Cortex of kidney (tissue), 1 donor: ENCODE data around the gene RAB1B.

Experiments used
- DNase-seq: peaks from one replicate; lab custom pipeline; 2025; lab: John Stamatoyannopoulos, UW

The RAB1B gene

DNA sequence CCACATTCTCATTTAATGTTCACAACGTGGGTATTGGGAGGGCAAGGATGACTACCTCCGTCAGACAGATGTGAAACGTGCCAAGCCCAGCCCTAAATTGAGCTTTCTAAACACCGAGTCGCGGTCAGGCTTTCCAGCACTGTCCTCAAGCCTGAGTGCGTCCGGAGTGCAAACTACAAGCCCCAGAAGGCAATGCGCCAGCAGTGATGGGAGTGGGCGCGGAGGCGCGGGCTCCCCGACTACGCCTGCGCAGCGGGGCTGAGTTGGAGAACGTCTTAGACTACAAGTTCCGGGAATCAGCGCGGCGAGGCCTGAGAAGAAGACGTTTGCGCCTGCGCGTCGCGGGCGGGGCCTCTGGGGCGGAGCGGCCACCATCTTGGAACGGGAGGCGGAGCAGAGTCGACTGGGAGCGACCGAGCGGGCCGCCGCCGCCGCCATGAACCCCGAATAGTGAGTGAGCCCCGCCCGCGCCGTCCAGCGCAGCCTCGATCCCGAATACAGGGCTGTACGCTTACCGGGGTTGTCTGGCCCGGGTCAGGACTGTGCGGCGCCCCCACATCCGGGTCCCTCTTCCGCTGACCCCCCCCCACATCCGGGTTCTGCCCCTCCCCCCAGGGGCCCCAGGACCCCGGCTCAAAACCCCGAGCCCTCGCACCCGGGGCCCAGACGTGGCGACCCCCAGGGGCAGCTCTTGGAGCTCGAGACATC lies at the start of gene RAB1B:
TSS of gene RAB1B (plus strand) at position 396 of the 708 bp plus-strand sequence. CDS start at position 437, 41 bp downstream.
- peak; percentile 99 for DNase-seq

DNA sequence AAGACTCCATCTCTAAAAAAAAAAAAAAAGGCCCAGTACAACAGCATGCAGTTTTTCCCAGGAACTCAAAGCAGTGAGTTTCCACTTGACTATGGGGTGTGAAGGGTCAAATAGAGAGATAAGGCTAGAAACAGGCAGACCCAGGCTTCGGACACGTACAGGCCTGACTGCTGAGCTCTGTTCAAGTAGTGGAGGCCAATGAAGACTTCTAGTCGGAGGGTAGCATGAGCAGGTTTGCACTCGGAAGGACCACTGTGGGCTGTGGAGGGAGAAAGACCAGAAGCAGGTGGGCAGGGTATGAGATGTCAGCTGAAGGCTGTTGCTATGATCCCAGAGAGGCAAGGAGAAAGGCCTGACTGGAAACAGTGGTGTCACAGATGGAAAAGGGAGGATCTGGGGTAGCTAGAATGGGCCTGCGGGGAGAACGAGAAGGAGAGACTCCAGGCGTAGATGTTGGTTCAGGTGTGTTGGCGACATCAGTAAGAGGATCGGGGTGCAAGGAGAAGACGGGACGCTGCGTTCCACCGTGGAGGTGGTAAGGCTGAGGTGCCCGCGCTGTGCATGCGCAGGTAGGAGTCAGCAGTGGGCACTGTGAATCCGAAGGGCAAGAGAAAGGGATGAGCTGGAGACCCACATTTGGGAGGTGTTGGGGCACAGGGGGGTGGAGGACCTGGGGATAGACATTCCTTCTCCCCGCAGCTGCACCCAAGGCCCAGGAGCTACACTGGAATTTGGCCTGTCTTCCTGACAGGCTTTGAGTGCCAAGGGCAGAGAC lies 49.4 kb upstream of the RAB1B start:
- DNase-seq, result no peak

DNA sequence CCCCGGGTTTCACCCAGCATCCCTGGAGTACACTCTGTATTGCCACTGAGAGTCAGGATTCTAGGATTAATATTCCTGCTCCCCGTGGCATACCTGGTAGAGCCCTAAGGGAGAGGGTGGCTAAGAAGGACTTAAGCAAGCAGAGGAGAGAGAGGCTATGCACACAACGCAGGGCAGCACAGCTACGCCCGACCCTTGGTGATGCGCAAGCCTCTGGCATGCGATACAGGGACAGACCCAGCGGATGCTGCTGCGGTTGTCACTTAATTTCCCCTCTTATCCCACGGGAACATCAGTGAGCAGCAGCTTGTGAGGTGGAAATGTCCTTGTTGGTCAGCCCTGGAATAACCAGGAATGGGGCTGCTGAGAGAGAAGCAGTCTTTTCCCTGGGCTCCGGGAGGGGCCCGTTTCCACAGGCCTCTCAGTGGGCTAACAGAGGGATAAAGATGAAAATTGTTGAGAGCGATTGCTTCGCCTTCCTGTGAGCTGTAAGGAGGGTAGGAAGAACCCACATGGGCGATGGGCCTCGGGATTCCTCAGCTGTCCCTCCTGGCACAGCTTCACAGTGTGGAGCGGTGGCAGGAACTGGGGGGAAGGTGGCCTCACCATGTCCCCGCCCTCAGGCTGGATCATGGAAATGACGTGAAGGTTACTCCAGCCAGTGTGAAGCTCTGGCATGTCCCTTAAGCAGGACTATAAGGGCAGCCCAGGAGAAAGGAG lies 48.4 kb upstream of the RAB1B start:
- no peak for DNase-seq

DNA sequence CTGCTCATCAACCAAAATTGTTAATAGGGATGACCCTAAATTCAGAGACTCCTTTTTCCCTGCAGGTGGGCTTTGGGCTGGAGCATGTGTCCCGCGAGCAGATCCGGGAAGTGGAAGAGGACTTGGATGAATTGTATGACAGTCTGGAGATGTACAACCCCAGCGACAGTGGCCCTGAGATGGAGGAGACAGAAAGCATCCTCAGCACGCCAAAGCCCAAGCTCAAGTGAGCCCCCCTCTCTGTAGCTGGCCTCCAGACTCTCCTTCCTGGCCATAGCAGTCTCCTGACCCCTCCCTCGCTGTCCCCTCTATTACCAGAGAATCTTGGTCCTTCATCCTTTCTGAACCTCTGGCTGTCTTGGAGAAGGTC lies 47.9 kb upstream of the RAB1B start:
- no peak for DNase-seq

DNA sequence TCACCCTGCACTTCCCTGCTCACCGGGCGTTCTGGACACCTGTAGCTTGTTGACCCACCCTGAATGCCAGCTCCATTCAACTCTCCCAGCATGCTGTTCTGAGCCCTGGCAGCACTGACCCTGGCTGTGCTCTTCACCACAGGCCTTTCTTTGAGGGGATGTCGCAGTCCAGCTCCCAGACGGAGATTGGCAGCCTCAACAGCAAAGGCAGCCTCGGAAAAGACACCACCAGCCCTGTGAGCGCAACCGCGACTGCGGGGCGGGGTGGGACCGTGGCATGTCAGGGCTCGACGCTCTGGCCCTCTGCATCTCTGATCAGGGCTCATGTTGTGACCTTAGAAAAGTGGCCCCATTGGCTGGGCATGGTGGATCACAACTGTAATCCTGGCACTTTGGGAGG lies 47.4 kb upstream of the RAB1B start:
- no peak for DNase-seq

DNA sequence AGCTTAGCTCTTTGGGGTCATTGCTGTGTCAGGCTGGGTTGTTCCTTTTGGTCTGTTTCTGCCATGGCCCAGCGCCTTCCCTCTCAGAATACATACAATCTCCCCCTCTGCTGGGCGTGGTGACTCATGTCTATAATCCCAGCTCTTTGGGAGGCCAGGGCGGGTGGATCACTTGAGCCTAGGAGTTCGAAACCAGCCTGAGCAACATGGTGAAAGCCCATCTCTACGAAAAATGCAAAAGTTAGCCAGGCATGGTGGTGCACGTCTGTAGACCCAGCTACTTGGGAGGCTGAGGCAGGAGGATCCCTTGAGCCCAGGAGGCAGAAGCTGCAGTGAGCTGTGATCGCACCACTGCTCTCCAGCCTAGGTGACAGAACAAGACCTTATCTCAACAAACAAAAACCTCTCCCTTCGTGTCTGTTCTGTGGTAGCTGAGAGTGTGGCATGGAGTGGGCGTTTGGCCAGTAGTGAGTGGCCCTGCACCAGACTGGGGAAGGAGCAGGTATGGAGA lies 46.7 kb upstream of the RAB1B start:
- no peak for DNase-seq

DNA sequence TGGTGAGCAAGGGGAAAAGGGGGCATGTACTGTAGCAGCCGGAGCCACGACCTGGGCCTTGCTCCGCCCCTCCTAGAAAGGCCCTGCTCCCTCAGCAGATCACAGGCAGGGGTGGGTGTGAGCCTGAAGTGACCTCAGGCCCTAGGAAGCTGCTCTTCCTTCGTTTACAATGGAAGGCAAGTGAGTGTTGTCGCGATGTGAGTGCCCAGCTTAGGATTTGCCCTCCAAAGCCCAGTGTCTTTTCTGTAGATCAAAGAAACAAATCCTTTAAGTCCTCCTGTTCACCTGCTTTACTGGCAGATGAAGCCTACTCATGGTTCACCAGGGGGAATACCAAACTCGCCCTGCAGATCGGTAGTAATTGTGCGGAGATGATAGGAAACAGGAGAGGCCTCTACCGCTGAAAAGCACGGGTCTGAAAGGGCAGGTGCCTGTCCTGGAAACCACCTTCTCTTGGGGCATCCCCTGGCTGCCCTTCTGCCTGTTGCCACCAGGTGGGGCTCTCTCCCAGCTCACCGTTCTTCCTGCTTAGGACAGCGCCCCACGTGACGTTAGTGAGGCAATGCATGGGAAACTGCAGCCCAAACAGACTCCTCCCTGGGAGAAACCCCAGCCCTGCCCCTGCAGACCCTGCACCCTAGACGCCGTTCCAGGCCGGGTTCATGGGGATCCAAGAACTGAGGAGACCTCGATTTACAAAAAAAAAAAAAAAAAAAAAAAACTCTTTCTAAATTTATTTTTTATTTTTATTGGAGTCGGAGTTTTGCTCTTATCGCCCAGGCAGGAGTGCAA lies 45.9 kb upstream of the RAB1B start:
- no peak for DNase-seq

DNA sequence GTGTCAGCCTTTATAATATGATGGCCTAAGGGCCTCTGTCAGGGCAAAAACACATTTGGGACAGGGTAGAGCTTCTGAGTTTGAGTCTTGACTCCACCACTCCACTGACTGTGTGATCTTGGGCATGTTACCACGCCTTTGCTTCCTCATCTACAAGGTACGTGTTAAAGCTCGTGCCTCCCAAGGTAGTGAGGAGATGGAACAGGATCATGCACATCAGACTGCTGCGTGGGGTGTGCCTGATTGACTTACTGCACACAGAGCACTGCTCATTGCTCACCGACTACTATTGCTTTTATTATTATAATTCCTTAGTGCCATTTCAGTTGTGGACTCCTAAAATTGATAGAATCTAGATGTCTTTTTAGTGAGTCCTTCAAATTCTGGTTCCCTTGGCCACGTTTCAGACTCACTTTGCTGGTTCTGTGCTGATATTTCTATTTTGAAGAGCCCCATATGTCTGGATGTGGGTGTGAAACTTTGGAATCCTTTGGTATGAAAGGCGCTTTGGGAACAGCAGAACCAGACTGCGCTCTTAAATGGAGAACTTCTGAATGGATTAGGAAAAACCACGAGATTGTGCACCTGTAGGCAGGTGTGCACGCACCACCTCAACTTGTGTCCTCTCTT lies 44.1 kb upstream of the RAB1B start:
- DNase-seq, result no peak

DNA sequence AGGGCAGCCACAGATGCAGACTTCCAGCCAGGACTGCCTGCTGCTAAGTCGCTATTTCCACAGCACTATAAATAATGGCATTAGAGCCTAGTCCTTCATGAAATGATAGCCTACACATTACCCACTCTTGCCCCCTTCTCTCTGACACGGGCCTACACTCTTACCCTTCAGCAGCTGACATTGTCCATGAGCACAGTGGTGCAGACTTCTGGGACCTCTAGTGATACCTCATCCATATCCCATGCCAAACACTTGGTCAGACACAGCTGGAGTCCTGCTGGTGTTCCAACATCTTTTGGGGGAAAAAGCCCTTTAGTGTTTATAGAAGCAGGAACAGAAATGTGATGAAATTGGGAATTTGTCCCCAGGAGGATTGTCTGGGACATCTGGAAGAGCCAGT lies 43.4 kb upstream of the RAB1B start:
- DNase-seq, result no peak

DNA sequence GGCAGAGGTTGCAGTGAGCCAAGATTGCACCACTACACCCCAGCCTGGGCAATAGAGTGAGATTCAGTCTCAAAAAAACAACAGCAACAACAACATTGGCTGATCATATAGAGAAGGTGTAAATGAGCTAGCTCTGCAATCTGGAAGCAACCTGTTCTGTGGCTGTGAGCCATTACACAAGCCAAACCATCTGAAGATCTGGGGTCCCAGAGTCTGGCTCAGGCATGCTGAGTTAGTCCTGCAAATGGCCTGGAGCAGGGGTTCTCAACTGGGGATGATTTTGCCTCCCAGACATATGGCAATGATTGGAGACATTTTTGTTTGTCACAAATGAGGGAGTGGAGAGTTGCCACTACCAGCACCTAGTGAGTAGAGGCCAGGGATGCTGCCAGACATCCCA lies 42.3 kb upstream of the RAB1B start:
- DNase-seq, result no peak

DNA sequence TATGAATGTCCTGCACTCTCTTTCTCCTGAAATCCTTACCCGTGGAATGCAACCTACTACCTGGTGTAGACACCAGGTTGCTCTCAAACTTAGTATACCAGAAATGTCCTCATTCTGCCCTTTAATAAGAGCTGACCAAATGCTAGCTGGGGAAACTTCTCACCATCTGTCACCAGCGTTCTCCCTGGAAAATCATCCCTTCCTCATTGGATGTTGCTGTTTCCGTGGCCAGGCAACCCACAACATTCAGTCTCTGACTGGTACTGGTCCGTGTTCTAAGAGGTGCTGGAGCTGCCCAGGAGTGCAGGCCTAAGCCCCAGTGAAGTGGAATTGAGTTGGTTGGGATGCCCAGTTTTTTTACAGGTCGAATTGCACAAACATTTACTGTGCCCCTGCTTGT lies 40.7 kb upstream of the RAB1B start:
- no peak for DNase-seq

DNA sequence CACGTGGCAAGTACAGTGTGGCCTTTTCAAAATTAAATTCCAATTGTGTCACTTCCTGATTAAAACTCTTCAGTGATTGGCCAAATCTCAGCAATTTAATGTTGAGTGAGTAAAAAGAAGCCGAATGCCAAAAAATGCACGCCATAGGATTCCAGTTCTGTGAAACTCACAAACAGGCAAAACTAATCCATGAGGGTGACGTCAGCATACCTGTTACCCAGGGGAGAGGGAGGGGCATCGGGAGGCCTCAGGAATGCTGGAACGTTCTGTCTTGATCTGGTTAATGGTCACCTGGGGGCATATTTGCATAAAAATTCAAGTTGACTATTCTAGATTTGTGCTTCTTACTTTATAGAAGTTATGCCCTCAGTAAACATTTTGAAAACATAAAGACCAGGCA lies 39.9 kb upstream of the RAB1B start:
- no peak for DNase-seq

DNA sequence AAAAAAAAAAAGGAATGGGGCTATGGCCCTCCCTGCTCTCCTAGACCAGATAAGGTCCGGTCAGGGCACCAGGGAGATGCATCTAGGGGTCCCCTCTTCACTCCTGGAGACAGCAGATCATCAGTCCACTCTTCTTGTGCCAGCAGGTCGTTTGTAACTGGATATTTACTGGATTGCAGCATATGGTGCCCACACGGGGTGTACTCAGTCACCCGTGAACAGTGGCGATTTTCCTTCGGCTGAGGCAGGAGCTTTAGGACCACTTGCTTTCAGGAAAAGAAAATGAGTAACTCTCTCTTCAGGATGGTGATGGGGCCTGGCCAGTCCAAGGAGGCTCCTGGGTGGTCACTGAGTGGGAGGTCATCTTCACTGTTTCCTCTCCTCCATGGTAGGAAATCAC lies 38.3 kb upstream of the RAB1B start:
- DNase-seq, result no peak

DNA sequence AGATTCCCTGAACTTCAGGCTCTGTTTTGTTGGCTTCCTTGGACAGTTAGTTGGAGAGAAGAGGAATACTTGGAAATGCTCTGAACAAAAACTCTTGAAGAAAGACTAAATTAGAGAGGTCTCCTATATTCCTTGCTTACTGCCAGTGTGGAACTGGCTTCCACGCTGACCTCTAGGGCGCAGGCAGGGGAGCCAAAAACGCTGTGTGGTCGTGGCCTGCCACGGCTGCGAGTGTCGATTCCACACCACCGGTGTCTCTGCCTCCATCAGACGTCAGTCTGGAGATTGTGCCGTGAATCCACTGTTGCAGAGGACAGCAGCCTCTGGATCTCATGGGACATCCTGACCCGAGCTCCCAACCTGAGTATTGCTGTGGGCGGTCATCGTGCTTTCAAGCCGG lies 37.5 kb upstream of the RAB1B start:
- DNase-seq, result no peak

DNA sequence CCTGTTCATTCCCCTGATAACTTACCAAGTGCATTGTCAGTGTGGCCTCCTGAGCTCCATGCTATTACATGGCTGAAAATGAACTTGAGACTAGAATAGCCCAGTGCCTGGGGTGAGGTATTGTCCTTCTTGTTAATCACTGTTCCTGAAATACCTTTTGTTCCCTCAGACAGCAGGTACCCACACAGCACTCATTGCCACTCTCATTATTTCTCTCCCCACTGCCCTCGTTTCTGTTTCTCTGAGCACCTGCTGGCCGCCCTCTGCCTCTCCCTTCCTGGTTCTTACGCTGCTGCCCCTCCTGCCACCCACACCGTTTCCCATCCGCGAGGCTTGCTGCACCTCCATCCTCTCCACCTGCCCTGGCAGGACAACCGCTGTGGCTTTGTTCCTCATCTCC lies 36.9 kb upstream of the RAB1B start:
- DNase-seq, result no peak

DNA sequence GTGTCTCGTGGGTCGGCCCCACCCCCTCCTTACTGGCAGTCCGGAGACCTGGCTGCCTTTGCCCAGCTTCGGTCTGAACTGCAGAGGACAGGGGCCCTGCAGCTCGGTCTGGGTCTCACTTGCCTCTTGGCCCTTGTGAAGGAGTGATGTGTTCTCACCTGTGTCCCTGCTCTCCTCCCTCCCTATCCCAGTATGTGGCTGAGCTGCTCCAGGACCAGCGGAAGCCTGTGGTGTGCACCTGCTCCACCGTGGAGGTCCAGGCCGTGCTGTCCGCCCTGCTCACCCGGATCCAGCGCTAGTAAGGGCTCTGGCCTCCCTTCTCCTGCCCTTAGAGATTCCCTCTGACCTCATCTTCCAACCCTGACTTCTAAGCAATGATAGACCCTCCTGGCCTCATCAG lies 35.7 kb upstream of the RAB1B start:
- DNase-seq, result no peak

DNA sequence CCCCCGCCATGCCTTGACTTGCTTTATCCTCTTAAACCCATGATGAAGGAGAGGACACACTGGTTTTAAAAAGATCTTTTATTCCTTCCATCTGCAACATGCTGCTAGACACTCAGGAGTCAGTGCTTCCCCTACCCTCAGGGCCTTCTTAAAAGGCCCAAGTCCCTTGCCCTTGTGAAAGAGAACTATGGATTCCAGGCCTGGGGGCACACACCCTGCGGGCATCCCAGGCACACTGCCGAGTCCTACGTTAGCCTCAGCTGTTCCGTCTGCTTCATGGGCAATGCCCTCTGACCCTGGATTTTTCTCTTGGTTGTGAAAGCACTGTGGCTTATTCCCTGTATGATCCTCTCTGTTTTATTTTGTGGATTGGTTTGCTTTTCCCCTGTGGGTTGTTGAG lies 35.1 kb upstream of the RAB1B start:
- no peak for DNase-seq

DNA sequence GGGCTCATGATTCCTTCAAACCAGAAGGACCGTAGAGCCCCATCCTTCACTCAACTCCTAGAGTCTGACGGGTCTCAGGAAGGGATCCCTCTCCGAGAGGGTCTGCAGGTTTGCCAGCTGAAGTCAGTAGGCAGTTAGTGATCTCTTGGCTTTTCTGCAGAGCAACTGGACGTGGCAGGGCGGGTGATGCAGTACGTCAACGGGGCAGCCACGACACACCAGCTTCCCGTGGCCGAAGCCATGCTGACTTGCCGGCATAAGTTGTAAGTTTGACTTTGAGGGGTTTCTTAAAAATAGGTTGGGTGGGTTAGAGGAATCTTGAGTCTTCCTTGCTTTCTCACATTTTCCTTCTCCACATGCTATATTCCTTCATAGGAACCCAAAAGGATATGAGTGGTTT lies 33.3 kb upstream of the RAB1B start:
- DNase-seq, result no peak

DNA sequence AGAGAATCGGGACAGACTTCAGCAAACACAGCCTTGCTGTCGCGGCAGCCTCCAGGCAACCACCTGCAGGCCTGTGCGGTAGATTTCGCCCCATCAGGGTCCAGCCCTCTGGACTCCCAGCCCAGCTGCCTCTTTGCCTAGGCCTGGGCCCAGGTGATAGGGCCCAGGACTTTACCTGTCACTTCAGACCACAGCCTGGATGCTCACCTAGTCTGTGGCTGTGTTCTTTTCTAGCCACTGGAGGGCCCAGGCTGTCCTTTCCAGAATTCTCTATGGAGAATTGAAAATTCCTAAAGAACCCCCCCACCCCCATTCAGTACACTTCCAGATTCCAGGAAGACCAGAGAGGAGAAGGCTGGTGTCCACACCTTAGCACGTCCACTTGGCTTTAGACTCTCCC lies 30.6 kb upstream of the RAB1B start:
- no peak for DNase-seq

DNA sequence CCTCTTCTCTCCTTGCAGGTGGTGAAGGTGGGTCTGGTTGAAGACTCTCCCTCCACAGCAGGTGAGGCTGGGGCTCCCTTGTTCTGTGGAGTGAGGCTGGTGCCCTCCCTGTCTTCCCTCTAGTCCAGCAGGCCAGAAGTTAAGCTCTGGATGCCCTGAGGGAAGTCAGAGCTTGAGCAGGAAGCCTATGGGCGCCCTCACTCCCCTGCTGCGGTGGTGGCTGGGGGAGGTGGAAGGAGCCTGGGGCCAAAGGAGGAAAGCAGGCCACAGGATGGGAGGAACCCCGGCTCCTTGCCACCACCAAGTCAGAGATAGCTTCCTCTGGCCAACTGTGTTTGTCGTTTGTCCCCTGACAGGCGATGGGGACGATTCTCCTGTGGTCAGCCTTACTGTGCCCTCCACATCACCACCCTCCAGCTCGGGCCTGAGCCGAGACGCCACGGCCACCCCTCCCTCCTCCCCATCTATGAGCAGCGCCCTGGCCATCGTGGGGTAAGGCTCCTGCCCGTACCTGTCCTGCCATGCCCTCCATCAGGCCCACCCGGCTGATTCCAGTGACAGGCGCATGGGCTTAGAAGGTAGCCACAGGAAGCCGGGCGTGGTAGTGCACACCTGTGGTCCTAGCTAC lies 29.5 kb upstream of the RAB1B start:
- no peak for DNase-seq

DNA sequence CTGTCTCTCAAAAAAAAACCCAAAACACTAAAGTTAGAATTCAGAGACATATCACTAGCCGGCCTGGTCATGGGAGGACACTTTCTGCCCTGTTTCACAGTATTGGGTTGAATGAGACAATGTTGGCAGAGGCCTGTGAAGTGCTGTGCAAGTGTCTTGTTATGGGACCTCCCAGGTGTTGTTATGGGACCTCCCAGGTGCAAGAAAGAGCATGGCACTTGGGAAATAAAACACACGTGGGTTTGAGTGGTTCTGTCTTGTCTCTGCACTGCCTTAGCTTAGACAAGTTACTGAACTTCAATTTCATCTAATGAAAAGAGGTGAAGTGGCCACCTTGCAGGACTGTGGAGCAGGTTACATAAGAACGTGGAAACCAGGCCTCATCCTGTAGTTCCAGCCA lies 28.9 kb upstream of the RAB1B start:
- DNase-seq, result no peak
